ENCODE data around the gene NRG3. TPM values are rescaled to one million over a fixed set of nuclear protein-coding genes. Genes with fewer than 3 reads are reported as not detected.

Gene NRG3
- total RNA-seq, 1 donor from 2014 or later = 1.6 TPM

- Histone ChIP-seq H3K4me3 (no peak overlapping the region), H3K36me3 (no peaks in the 10 kb centered on the region), H3K9me3 (no peaks in the 10 kb centered on the region), H3K27ac (no peak overlapping the region), H3K27me3 (no peaks in the 10 kb centered on the region), H3K4me1 (no peaks in the 10 kb centered on the region)
- TF ChIP-seq, protein P1, sequence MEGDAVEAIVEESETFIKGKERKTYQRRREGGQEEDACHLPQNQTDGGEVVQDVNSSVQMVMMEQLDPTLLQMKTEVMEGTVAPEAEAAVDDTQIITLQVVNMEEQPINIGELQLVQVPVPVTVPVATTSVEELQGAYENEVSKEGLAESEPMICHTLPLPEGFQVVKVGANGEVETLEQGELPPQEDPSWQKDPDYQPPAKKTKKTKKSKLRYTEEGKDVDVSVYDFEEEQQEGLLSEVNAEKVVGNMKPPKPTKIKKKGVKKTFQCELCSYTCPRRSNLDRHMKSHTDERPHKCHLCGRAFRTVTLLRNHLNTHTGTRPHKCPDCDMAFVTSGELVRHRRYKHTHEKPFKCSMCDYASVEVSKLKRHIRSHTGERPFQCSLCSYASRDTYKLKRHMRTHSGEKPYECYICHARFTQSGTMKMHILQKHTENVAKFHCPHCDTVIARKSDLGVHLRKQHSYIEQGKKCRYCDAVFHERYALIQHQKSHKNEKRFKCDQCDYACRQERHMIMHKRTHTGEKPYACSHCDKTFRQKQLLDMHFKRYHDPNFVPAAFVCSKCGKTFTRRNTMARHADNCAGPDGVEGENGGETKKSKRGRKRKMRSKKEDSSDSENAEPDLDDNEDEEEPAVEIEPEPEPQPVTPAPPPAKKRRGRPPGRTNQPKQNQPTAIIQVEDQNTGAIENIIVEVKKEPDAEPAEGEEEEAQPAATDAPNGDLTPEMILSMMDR (IDR thresholded peaks at IDR 0.05) = no peak
- intact Hi-C loops (cut with DNase I) = no loop called here
- no peak for DNase-seq (ENCODE audit: low spot score in 2 of 2)
Observed at GRCh38 chr10:82278401-82279182, 403.6 kb downstream of the NRG3 start.

DNA sequence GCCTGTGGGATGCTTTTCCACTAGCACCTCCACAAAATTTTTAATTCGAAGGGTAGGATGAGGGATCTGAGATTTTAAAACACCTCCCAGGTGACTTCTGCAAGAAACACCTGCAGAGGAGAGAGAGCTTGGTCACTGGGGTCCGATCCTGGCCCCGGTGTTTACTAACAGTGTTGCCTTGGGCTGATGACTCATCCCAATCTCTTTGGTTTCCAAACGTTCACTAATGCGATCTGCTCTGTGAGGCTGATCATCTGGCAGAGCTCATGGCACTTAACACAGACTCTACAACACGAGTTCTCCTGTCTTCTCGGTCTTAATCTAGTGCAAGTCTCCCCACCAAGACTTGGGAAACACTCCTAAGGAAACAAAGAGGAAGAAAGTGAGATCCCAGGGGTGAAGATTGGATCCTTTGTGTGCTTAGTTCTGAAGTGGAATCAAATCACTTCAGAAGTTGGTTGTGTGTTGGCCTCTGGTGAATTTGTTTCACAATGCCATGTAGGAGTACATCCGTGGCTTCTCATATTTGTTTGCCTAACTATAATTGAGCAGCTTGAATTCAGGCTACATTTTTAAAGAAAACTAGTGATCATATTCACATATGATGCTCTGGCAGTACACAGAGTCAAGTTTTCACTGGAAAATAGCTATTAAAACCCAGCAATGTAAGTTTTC, 407.9 kb downstream of the NRG3 start:
- DNase-seq (ENCODE audit: low spot score in 2 of 2) = no peak
- H3K9me3 ChIP-seq = no peaks in the 10 kb centered on the region
- H3K27me3 ChIP-seq = no peaks in the 10 kb centered on the region
- no peaks in the 10 kb centered on the region for H3K36me3 ChIP-seq
- no peak overlapping the region for H3K4me3 ChIP-seq
- intact Hi-C loops (cut with DNase I) = no loop called here
- no peak overlapping the region for H3K27ac ChIP-seq
- no peaks in the 10 kb centered on the region for H3K4me1 ChIP-seq
- TF ChIP-seq, protein P1 (IDR thresholded peaks at IDR 0.05) = no peak

DNA sequence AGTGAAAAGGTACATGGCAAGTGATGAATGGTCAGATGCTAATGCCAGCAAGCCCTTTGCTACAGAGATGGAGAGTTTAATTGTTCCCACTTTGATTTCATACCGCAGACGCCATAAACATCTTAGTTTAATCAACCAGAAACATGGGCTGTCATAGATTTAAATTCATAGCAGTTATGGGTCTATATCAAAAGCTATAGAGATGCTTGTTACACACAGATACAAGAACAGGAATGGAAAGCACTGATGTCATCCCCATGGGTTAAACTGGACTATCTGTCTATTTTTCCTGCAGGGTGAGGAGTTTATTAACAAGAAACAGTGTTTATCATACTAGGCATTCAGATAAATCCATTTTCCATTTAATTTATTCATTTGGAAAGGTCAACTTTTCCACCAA, 409.2 kb downstream of the NRG3 start:
- H3K9me3 ChIP-seq = no peaks in the 10 kb centered on the region
- no peak overlapping the region for H3K4me3 ChIP-seq
- H3K36me3 ChIP-seq = no peaks in the 10 kb centered on the region
- intact Hi-C loops (cut with DNase I) = no loop called here
- no peaks in the 10 kb centered on the region for H3K27me3 ChIP-seq
- H3K4me1 ChIP-seq = no peaks in the 10 kb centered on the region
- TF ChIP-seq, protein P1 (IDR thresholded peaks at IDR 0.05) = no peak
- DNase-seq (ENCODE audit: low spot score in 2 of 2) = no peak
- no peak overlapping the region for H3K27ac ChIP-seq

DNA sequence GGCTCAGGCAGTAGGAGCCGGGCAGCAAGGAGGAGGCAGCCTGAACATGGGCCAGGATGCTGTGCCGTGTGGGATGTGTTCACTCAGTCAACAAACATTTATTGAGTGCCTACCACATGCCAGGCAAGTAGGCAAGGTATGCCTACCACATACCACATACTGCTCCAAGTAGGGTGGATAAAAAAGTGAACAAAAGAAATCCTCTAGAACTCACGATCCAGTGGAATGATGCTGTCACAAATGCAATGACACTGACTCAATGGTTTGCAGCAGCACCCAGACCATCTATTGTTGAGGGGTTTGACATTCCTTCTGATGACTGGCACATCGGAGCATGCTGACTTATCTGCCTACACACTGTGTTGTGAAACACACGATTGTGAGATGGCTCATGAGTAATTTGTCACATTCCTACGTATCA, 413.5 kb downstream of the NRG3 start:
- no peak for DNase-seq (ENCODE audit: low spot score in 2 of 2)
- no peak overlapping the region for H3K27ac ChIP-seq
- no peak overlapping the region for H3K4me3 ChIP-seq
- TF ChIP-seq, protein P1 (IDR thresholded peaks at IDR 0.05) = no peak
- H3K27me3 ChIP-seq = no peaks in the 10 kb centered on the region
- no peaks in the 10 kb centered on the region for H3K9me3 ChIP-seq
- H3K36me3 ChIP-seq = no peaks in the 10 kb centered on the region
- no peaks in the 10 kb centered on the region for H3K4me1 ChIP-seq
- intact Hi-C loops (cut with DNase I) = no loop called here

- Histone ChIP-seq H3K36me3 (no peaks in the 10 kb centered on the region), H3K27me3 (no peaks in the 10 kb centered on the region), H3K9me3 (no peaks in the 10 kb centered on the region), H3K4me3 (no peak overlapping the region), H3K27ac (no peak overlapping the region), H3K4me1 (no peaks in the 10 kb centered on the region)
- no peak for DNase-seq (ENCODE audit: low spot score in 2 of 2)
- TF ChIP-seq, protein P1 (IDR thresholded peaks at IDR 0.05) = no peak
- intact Hi-C loops (cut with DNase I) = no loop called here
Observed at GRCh38 chr10:82289945-82290344, 415.0 kb downstream of the NRG3 start.
